ENCODE results near the gene SSUH2. TPM values are rescaled to one million over a fixed set of nuclear protein-coding genes. Genes with fewer than 3 reads are reported as not detected.

SSUH2 gene
- total and polyA plus RNA-seq, 2 of the 4 experiments (the other 2 are of a cell fraction) = 0.10 TPM; not detected in 1

GRCh38 chr3:8595695-8596115, 48.9 kb downstream of the SSUH2 start (continued):
- no peak for TF ChIP-seq MAFK (IDR thresholded peaks at IDR 0.05; ENCODE audit: low read depth, low read length)
- no peak for TF ChIP-seq USF2 (IDR thresholded peaks at IDR 0.05; ENCODE audit: low read depth, low read length)

DNA sequence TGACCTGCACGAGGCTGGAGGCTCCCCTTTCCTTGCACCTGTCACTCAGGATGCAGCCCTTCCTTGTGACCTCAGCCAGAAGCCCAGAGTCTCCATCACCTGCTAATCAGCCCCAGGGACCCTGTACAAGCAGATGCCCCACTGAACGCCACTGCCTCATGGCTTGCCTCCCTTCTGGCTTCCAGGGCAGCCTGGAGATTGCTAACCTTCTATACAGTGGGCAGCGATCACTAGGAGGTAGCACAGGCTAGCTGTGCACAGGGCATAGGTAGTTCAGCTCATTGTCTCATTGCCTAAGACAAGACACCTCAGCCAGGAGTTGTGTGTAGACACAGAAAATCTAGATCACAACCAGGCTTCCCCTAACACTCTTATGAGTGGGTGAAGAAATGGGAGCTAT, 49.3 kb downstream of the SSUH2 start:
- H2AFZ ChIP-seq (replicated peaks; ENCODE audit: low read length, poor library complexity) = no peak overlapping the region
- H4K5ac ChIP-seq (ENCODE audit: low read depth, low read length) = no peak overlapping the region
- H3K9ac ChIP-seq (ENCODE audit: low read depth, low read length) = no peak overlapping the region
- no peak overlapping the region for H2BK5ac ChIP-seq (ENCODE audit: low read depth, low read length, poor library complexity, severe bottlenecking)
- ATAC-seq (ENCODE audit: low read depth) = no peak
- no peak overlapping the region; the same call in 1 of the 2 replicates for H3K23ac ChIP-seq (ENCODE audit: low read depth, low read length)
- no peaks in the 10 kb centered on the region for H3K36me3 ChIP-seq (ENCODE audit: control insufficient read depth, insufficient read depth, low read length)
- no peak overlapping the region for H2BK120ac ChIP-seq (ENCODE audit: low read depth, low read length)
- no peak overlapping the region for H3K14ac ChIP-seq (replicated peaks; ENCODE audit: low read depth, low read length)
- CTCF ChIA-PET = no interaction called here
- H2BK20ac ChIP-seq (ENCODE audit: low read depth, low read length) = no peak overlapping the region
- in situ Hi-C loops (cut with MboI; ENCODE audit: low sequenced_read_pairs) (no loop called here), intact Hi-C loops (cut with micrococcal nuclease) (no loop called here), dilution Hi-C loops (cut with HindIII; ENCODE audit: low sequenced_read_pairs, unreplicated experiment) (no loop called here)
- H3K4me1 ChIP-seq (ENCODE audit: control insufficient read depth, insufficient read depth, low read length) = peaks cover 5% of the 10 kb centered on the region
- H3K79me1 ChIP-seq (ENCODE audit: low read depth in 1 of 2, low read length in 2 of 2) = no peaks in the 10 kb centered on the region
- WGBS, 2 experiments (ENCODE audit: extremely low coverage in 2 of 2, insufficient read length in 1 of 2) = no CpG with 5 or more reads among the region's 3 CpGs
- H3K56ac ChIP-seq (ENCODE audit: extremely low read depth, insufficient read depth, low read length) = no peak overlapping the region
- TF ChIP-seq SMC3 (IDR thresholded peaks at IDR 0.05; ENCODE audit: low read depth, low read length) (no peak), ELK1 (IDR thresholded peaks at IDR 0.05; ENCODE audit: borderline replicate concordance, low read depth, low read length) (no peak)
- H3K18ac ChIP-seq (ENCODE audit: low read depth, low read length) = no peak overlapping the region
- H4K20me1 ChIP-seq (ENCODE audit: insufficient read depth, low read length) = no peaks in the 10 kb centered on the region
- no peak overlapping the region for H4K8ac ChIP-seq (ENCODE audit: low read depth in 2 of 2, low read length in 2 of 2)
- no peak overlapping the region for H3K4me3 ChIP-seq (ENCODE audit: insufficient read depth, low read depth, low read length)
- no peak overlapping the region for H2AK9ac ChIP-seq (replicated peaks; ENCODE audit: low read depth, low read length, poor library complexity)
- no peak overlapping the region for H3K4me2 ChIP-seq (ENCODE audit: low read depth, low read length)
- no peak overlapping the region for H3K27ac ChIP-seq (ENCODE audit: insufficient read depth, low read length)
- H3K4ac ChIP-seq (ENCODE audit: low read depth, low read length) = no peak overlapping the region
- no peaks in the 10 kb centered on the region for H3K9me3 ChIP-seq (ENCODE audit: control insufficient read depth, insufficient read depth, low read length)
- no peak overlapping the region for H2BK15ac ChIP-seq (ENCODE audit: low read depth, low read length)
- no peaks in the 10 kb centered on the region for H3K9me1 ChIP-seq (ENCODE audit: insufficient read depth, low read length)
- peaks cover 2% of the 10 kb centered on the region; the same call in 1 of the 2 replicates for H3K27me3 ChIP-seq (ENCODE audit: control insufficient read depth, insufficient read depth, low read length)
- H2AK5ac ChIP-seq (ENCODE audit: low read depth, low read length) = 0 out of 2 replicates have a peak overlapping the region, but pooled peaks have one; percentile 36
- no peak overlapping the region for H4K91ac ChIP-seq (ENCODE audit: insufficient read depth, low read depth, low read length)
- no peak for DNase-seq
- POLR2A ChIA-PET (ENCODE audit: unreplicated experiment) = no interaction called here
- BruUV-seq (replicated peaks) = no TSS peak
